A673 (cell line): ENCODE results near the gene TMEM248. TPM values are rescaled to one million over a fixed set of nuclear protein-coding genes. Genes with fewer than 3 reads are reported as not detected.

Source experiments
- BruUV-seq: library from RNA; stranded (reverse); fragments of 400-500 nt; replicated peaks from 2 replicates; lab custom pipeline; 2021; lab: Mats Ljungman, UMichigan
- CTCF ChIA-PET: fragments of 300-600 bp; sonication (Branson Sonifier 250); formaldehyde crosslinking; loops from one replicate; lab custom pipeline; 2022; ENCODE audit warnings: antibody characterized with exemption; lab: Charles Lee
- POLR2A ChIA-PET: fragments of 300-600 bp; sonication (Branson Sonifier 250); formaldehyde crosslinking; loops from one replicate; lab custom pipeline; 2022; ENCODE audit warnings: antibody characterized with exemption; ENCODE audit not compliant: low non-redundant PET; lab: Charles Lee
- DNase-seq: peaks from one replicate; pipeline ENCODE4 v3.0.0-alpha.2; 2015; ENCODE audit warnings: low spot score
- H3K27ac ChIP-seq: fragments of 200-600 bp; sonication (generic); 2 replicates; pipeline ENCODE4 v1.5.1; 2016; ENCODE audit warnings: mixed run types, low read depth, mild to moderate bottlenecking, mixed read lengths, antibody characterized with exemption, low read length; ENCODE audit not compliant: poor library complexity, severe bottlenecking
- H3K27me3 ChIP-seq: fragments of 200-600 bp; sonication (generic); replicated peaks from 2 replicates; pipeline ENCODE4 v1.6.1; 2017; ENCODE audit warnings: mixed run types, low read depth, mild to moderate bottlenecking, mixed read lengths, antibody characterized with exemption, low read length; ENCODE audit not compliant: insufficient read depth, poor library complexity
- H3K36me3 ChIP-seq: fragments of 200-600 bp; sonication (generic); 2 replicates; pipeline ENCODE4 v1.6.1; 2016; ENCODE audit warnings: mixed run types, mild to moderate bottlenecking, mixed read lengths, antibody characterized with exemption, low read length; ENCODE audit not compliant: insufficient read depth, poor library complexity, severe bottlenecking
- H3K4me1 ChIP-seq: fragments of 200-600 bp; sonication (generic); 2 replicates; pipeline ENCODE4 v1.6.1; 2017; ENCODE audit warnings: mixed run types, mild to moderate bottlenecking, mixed read lengths, antibody characterized with exemption, low read length; ENCODE audit not compliant: insufficient read depth, poor library complexity, severe bottlenecking
- H3K4me3 ChIP-seq: fragments of 200-600 bp; sonication (generic); 2 replicates; pipeline ENCODE4 v1.5.1; 2016; ENCODE audit warnings: low read depth, mixed run types, mild to moderate bottlenecking, mixed read lengths, low read length; ENCODE audit not compliant: poor library complexity, severe bottlenecking
- H3K9me3 ChIP-seq: fragments of 200-600 bp; sonication (generic); 2 replicates; pipeline ENCODE4 v1.6.1; 2016; ENCODE audit warnings: mixed run types, low read depth, mild to moderate bottlenecking, mixed read lengths, antibody characterized with exemption, low read length; ENCODE audit not compliant: poor library complexity, severe bottlenecking
- CTCF ChIP-seq: fragments of 300-800, 200-600 bp; sonication (generic); conservative IDR thresholded peaks from 2 replicates; pipeline ENCODE4 v1.5.1; 2017; ENCODE audit warnings: low read depth, mild to moderate bottlenecking, antibody characterized with exemption, low read length, moderate library complexity, mixed read lengths
- EZH2 ChIP-seq: fragments of 200-600 bp; sonication (generic); IDR thresholded peaks from 2 replicates; pipeline ENCODE4 v1.6.1; 2017; ENCODE audit warnings: borderline replicate concordance, low read depth, mild to moderate bottlenecking, mixed read lengths, antibody characterized with exemption, low read length; ENCODE audit not compliant: poor library complexity, severe bottlenecking
- intact Hi-C: fragments of 100-400 bp; cut with micrococcal nuclease; formaldehyde crosslinking; loops from one replicate; pipeline ENCODE4 v1.10.0; 2022; ENCODE audit not compliant: unreplicated experiment
- total RNA-seq: library from RNA; stranded (reverse); gene quantifications from 2 replicates; pipeline ENCODE4 v1.2.3, GENCODE V29; 2021

TMEM248 gene
- total RNA-seq, 1 experiment from 2014 or later = 77.0 TPM

- no peaks in the 10 kb centered on the region for H3K36me3 ChIP-seq
- ChIA-PET CTCF (interaction anchor here (0.6 kb wide), 1 partner anchor 17 kb away, joined by 5 read pairs; the partner anchor contains the start of gene TMEM248), POLR2A (no interaction called here)
- no peak overlapping the region for H3K27ac ChIP-seq
- no peaks in the 10 kb centered on the region for H3K27me3 ChIP-seq
- intact Hi-C loops = no loop called here
- DNase-seq = no peak
- H3K4me3 ChIP-seq = no peak overlapping the region
- H3K4me1 ChIP-seq = no peaks in the 10 kb centered on the region
- TF ChIP-seq CTCF (no peak), EZH2 (no peak)
- H3K9me3 ChIP-seq = no peaks in the 10 kb centered on the region
- no TSS peak for BruUV-seq
These were observed 17.5 kb upstream of the TMEM248 start for GRCh38 chr7:66903360-66904062.

DNA sequence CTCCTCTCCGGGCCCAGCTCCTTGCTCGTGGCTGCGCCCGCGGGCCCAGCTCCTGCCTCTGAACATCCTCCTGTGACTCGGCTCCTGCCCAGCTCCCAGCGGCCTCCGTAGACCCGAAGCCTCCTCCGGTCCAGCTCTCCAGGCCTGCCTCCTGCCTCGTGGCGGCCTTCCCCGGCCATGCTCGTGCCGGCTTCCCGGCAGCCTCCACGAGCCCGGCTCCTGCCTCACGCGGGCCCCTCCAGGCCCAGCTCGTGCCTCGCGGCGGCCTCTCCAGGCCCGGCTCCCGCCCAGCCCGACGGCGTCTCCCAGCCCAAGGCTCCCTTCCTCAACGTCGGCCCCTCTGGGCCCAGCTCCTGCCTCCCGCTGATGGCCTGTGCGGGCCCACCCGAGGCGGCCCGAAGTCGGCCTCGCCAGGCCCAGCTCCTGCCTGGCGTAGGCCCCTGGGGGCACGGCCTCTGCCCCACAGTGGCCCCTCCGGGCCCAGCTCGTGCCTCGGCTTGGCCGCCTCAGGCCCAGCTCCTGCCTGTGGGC, 16.9 kb upstream of the TMEM248 start:
- intact Hi-C loops = no loop called here
- Histone ChIP-seq H3K4me1 (no peaks in the 10 kb centered on the region), H3K9me3 (no peaks in the 10 kb centered on the region), H3K4me3 (no peak overlapping the region), H3K27me3 (no peaks in the 10 kb centered on the region), H3K36me3 (no peaks in the 10 kb centered on the region), H3K27ac (no peak overlapping the region)
- DNase-seq = no peak
- ChIA-PET CTCF (no interaction called here), POLR2A (no interaction called here)
- TF ChIP-seq EZH2 (no peak), CTCF (no peak)
- BruUV-seq = no TSS peak

- intact Hi-C loops = no loop called here
- no peaks in the 10 kb centered on the region for H3K9me3 ChIP-seq
- H3K4me1 ChIP-seq = no peaks in the 10 kb centered on the region
- POLR2A ChIA-PET = no interaction called here
- no peaks in the 10 kb centered on the region for H3K27me3 ChIP-seq
- H3K36me3 ChIP-seq = no peaks in the 10 kb centered on the region
- CTCF ChIA-PET = interaction anchor here (0.6 to 0.9 kb wide), 2 partner anchors 11 to 26 kb away, joined by 3 to 9 read pairs; no protein-coding TSS in a partner anchor
- no peak overlapping the region for H3K27ac ChIP-seq
- no TSS peak for BruUV-seq
- TF ChIP-seq EZH2 (no peak), CTCF (no peak)
- DNase-seq = no peak
- no peak overlapping the region for H3K4me3 ChIP-seq
These were observed 15.7 kb upstream of the TMEM248 start for GRCh38 chr7:66905278-66905677.
